Islet of Langerhans (tissue), 1 donor: ENCODE data around the gene STARD3NL.
"Not testable (repeated sequence)": the region's sequence is repeated elsewhere in the genome, so short reads cannot be mapped to it uniquely, and the experiment has no call there.

Source experiments
- FAIRE-seq: peaks from one replicate; lab custom pipeline; 2011; peaks lifted over from hg19 to GRCh38; lab: Jason Lieb, UNC

Gene STARD3NL

GRCh38 chr7:38223306-38223705 lies 45.3 kb downstream of the STARD3NL start:
- no peak for FAIRE-seq

GRCh38 chr7:38224392-38224791 lies 46.3 kb downstream of the STARD3NL start:
- no peak for FAIRE-seq

GRCh38 chr7:38229386-38229785 lies 51.3 kb downstream of the STARD3NL start:
- no peak for FAIRE-seq

DNA sequence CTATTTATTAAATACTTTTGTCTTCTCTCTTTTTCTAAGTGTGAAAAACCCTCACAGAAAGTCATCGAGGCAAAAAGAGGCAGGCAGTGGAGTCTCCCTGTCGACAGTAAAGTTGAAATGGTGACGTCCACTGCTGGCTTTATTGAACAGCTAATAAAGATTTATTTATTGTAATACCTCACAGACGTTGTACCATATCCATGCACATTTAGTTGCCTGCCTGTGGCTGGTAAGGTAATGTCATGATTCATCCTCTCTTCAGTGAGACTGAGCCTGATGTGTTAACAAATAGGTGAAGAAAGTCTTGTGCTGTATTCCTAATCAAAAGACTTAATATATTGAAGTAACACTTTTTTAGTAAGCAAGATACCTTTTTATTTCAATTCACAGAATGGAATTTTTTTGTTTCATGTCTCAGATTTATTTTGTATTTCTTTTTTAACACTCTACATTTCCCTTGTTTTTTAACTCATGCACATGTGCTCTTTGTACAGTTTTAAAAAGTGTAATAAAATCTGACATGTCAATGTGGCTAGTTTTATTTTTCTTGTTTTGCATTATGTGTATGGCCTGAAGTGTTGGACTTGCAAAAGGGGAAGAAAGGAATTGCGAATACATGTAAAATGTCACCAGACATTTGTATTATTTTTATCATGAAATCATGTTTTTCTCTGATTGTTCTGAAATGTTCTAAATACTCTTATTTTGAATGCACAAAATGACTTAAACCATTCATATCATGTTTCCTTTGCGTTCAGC lies 52.0 kb downstream of the STARD3NL start:
- no peak for FAIRE-seq

DNA sequence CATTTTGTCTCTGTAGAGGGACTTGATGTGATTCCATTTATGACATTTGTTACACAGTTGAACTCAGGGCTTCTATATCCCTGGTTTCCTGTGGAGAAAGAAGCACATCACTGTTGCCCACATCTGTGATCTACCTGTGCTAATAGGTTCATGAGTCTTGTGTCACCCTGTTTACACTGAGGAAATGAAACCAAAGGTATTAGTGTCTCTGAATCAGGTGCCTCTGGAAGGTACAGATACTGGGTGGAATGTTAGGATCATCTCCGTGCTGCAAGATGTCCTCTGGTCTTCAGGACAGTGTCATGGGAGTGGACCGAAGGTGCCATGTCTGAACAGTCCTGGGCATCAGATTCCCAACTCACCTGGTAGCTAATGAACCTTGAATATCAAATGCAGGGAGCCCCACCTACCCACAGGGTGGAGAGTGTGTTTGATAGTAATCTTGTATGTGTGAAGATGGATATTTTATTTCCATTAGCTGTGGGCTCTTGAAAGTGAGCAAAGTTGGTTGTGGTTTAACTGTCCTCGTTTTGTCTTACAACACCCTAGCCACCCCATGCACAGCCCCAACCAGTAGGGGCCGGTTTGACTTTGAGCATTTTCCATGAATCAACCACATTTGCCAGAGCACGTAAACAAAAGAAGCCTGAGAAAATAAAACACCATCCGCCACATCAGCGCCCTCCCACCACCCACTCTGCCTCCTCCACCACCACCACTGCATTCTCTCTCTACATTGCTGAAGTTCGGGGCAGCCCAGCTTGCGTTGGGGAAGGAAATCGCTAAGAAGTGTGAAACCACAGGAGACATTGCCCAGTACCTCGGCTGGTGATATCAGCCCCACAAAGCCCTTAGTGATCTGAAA lies 54.7 kb downstream of the STARD3NL start:
- FAIRE-seq = no peak

DNA sequence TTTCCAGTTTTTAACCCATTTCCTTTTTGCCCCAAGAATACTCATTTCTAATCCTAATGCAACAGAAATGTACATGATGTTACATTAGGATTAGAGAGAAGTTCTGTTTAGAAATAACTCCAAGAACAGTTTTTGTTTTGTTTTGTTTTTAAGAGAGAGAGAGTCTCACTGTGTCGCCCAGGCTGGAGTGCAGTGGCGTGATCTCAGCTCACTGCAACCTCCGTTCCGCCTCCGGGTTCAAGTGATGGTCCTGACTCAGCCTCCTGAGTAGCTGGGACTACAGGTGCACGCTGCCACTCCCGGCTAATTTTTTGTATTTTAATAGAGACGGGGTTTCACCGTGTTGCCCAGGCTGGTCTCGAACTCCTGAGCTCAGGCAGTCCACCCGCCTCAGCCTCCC lies 56.7 kb downstream of the STARD3NL start:
- not testable (repeated sequence) for FAIRE-seq

DNA sequence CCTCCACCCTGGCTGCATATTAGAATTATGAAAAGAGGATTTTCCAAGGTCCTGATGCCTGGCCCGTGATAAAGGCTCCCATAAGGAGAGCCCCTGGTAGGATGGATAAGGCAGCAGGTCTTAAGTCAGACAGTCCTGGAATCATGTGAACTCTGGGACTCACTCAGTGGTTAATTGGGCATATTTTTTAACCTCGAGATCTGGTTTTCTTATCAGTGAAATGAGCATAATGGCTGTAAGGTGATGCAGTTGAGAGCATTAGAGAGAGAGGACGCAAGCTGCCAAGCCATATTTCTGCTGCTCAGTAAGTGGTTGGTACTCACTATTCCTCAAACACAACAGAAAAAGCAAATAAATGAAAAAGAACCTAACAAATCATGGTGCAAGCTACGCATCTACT lies 57.6 kb downstream of the STARD3NL start:
- no peak for FAIRE-seq

GRCh38 chr7:38239129-38239528 lies 61.1 kb downstream of the STARD3NL start:
- not testable (repeated sequence) for FAIRE-seq

DNA sequence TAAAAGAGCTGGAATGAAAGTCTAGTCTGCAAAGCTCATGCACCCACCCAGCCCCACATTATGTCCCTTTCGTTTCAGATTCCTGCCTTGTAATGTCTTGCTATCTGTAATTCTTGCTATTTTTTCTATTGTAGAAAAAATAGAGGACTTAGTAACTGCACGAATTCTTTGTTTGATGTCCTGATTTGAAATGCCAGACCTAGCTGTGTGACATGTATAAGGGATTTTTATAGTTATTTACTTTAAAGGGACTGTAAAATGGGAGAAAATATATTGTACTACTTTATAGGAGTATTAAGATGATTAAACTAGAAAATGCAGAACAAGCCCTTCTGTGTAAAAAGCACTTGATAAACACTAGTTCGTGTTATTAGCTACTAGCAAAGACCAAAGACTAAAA lies 63.0 kb downstream of the STARD3NL start:
- FAIRE-seq = no peak

GRCh38 chr7:38242814-38243213 lies 64.8 kb downstream of the STARD3NL start:
- FAIRE-seq = no peak

- peak; percentile 77 for FAIRE-seq
These were observed 65.3 kb downstream of the STARD3NL start for GRCh38 chr7:38243345-38243744.

DNA sequence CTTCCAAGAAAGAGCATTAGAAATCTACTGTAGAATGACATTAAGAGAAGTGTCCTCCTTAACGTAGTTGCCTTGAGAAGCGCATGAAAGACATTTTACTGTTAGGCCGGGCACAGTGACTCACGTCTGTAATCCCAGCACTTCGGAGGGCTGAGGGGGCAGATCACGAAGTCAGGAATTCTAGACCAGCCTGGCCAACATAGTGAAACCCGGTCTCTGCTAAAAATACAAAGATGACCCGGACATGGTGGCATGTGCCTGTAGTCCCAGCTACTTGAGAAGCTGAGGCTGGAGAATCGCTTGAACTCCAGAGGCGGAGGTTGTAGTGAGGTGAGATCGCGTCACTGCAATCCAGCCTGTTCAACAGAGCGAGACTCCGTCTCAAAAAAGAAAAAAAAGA lies 66.5 kb downstream of the STARD3NL start:
- FAIRE-seq = no peak

DNA sequence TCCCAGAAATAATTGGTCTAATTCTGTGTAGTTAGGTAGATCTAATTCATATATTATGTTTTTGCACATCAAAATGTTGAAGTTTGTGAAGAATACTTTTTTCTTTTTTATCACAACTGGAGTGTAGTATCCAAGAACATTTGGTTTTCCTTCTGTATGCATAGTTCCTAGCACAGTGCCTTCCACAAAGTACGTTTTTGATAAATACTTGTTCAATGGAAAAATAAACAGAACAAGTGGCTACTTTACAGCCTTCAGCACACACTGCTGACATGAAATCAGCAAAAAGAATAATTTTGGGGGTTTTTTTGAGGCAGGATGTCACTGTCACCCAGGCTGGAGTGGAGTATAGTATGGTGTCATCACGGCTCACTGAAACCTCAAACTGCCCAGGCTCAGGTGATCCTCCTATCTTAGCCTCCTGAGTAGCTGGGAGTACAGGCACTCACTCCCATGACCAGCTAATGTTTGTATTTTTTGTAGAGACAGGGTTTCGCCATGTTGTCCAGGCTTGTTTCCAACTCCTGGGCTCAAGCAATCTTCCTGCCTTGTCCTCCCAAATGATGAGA lies 67.4 kb downstream of the STARD3NL start:
- no peak for FAIRE-seq

GRCh38 chr7:38248069-38248567 lies 70.1 kb downstream of the STARD3NL start:
- no peak for FAIRE-seq

GRCh38 chr7:38249849-38250248 lies 71.8 kb downstream of the STARD3NL start:
- FAIRE-seq = not testable (repeated sequence)

DNA sequence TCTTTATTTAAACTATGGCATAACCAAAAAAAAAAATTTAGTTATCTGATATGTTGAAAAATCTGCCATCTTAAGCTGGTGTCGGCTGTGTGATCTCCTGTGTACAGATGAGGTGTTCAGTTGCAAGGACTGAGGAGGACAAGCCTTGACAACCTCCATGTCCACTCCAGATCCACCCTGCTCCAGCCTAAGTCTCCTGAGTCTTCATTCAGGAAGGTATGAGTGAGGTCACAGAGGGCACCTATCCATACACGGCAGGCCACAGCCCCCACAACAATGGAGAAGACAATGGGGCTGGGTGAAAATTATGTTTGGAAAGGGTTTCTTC lies 79.3 kb downstream of the STARD3NL start:
- FAIRE-seq = no peak

DNA sequence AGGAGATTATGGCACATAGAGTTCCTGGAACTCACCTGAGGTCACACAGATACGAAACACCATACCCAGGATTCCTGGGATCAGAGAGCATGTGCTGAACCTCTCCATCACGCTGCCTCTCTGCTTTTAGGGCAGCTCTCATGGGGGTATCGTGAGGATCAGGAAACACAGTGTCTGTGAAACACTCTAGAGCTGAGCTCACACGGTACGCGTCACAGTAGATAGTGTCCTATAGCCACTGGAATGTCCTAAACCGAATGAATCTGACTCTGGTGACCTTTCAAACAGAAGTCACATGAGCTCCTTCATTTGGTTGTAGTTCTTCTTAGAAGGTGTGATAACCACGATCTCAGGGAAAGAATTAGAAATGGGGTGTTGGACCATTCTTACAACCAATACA lies 81.1 kb downstream of the STARD3NL start:
- not testable (repeated sequence) for FAIRE-seq

GRCh38 chr7:38261601-38262000 lies 83.6 kb downstream of the STARD3NL start:
- FAIRE-seq = not testable (repeated sequence)

DNA sequence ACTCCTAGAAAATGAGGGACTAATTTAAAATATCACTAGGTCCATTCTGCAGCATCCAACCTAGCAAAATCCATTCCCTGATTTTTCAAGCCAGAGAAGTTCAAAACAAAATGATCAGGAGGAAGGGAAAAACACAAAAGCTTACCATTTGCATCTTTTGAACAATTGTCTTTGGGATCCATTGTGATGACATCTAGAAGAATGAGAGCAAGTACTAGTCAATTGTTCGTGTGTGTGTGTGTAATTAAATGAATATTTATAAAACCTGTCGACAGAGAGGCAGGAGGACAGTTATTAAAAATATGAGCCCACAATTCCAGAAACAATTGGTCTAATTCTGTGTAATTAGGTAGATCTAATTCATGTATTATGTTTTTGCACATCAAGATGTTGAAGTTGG lies 84.0 kb downstream of the STARD3NL start:
- not testable (repeated sequence) for FAIRE-seq

GRCh38 chr7:38262545-38262944 lies 84.5 kb downstream of the STARD3NL start:
- FAIRE-seq = no peak

DNA sequence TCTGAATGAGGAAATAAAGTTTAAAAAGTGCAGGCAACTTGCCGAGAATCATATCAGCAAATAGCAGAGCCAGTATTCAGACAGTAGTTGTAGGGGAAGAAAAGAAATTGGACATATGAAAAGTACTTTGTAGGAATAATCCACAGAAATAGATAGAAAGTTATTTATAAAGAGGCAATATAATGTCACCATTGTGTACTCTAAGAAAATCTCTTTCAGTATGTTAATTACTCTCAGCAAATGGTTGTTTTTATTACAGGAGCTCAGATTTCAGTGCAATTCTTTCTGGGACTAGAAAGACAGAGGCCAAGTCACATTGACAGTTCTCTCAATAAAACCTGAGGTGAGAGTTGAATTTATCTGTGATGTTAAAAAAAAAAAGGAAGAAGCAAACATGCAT lies 85.2 kb downstream of the STARD3NL start:
- FAIRE-seq = not testable (repeated sequence)

DNA sequence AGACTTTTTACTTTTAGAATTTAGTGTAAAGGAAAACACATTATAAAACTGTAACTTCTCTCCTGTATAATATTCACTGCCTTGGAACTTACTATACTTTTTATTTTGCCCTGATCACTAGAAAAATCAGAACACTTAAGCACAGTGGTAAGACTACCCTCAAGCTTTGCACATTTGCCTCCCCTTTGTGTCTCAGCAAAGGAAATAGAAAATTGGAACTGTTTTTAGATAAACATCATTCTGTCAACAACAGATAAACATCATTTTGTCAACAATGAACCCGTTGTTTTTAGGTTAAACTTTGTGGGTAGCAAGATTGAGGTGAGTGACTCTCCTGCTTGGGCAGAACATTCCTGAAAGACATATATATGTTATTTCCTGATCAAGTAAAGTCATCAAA lies 86.6 kb downstream of the STARD3NL start:
- FAIRE-seq = not testable (repeated sequence)

DNA sequence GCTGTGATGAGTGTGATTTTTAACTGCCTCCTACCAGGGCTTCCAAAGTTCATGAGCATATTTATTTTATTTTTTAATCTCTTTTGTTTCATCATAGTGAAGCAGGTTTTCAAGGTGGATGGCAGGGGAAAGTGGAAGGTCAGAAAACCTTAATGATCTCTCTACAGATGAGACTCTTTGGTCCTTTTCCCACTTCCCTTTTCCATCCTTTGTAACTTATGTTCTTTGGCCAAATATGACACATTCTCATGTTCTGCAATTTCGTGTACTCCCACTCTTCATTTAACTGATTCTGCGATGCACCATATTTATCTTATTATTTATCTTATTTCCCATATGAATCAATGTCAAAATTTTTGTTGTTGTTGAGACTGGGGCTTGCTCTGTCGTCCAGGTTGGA lies 87.9 kb downstream of the STARD3NL start:
- not testable (repeated sequence) for FAIRE-seq
